C4-2B (cell line): Measurements from ENCODE around the gene MTR.

Experiments used
- CTCF ChIP-seq: fragments of 450-650 bp; conservative IDR thresholded peaks from 2 replicates; pipeline ENCODE4 v1.5.1; 2017; ENCODE audit warnings: mild to moderate bottlenecking
- ZFX ChIP-seq: fragments of 450-650 bp; IDR thresholded peaks from 2 replicates; pipeline ENCODE4 v1.6.1; 2017

GRCh38 chr1:236786453-236786852, 8.6 kb upstream of the MTR start:
- TF ChIP-seq CTCF (no peak), ZFX (no peak)
